ENCODE data around the gene MTHFD2L. TPM values are rescaled to one million over a fixed set of nuclear protein-coding genes. Genes with fewer than 3 reads are reported as not detected.

MTHFD2L gene
- total and polyA plus RNA-seq, 10 of the 15 experiments (the other 5 are each of a cell fraction or from before 2014, with no cell fraction given): 4.8 to 25.4 (median 14.4) TPM

GRCh38 chr4:74311696-74312313 lies 153.9 kb downstream of the MTHFD2L start:
- RAD21 ChIA-PET (ENCODE audit: unreplicated experiment): interaction anchor here (1.0 to 2.0 kb wide), 5 partner anchors 82 to 123 kb away, joined by 3 to 7 read pairs (median 6); no protein-coding TSS in a partner anchor
- Histone ChIP-seq H3K4me1 (ENCODE audit: control insufficient read depth, insufficient read depth, low read length) (peaks cover 9% of the 10 kb centered on the region), H4K20me1 (ENCODE audit: control insufficient read depth, insufficient read depth) (no peaks in the 10 kb centered on the region), H3K27ac (ENCODE audit: control insufficient read depth, insufficient read depth) (no peak overlapping the region), H3K4me3 (no peak overlapping the region), H3K27me3 (replicated peaks in 1 of 2; ENCODE audit: control insufficient read depth in 2 of 2, insufficient read depth in 2 of 2, low read length in 1 of 2) (no peaks in the 10 kb centered on the region), H3K9ac (ENCODE audit: control insufficient read depth, insufficient read depth, low read length) (no peak overlapping the region), H3K36me3 (ENCODE audit: control insufficient read depth in 2 of 2, insufficient read depth in 2 of 2, low read length in 1 of 2) (no peaks in the 10 kb centered on the region), H3K9me3 (replicated peaks; ENCODE audit: control insufficient read depth, insufficient read depth, low read length) (no peaks in the 10 kb centered on the region), H3K4me2 (ENCODE audit: control insufficient read depth, insufficient read depth) (no peak overlapping the region), H2AFZ (ENCODE audit: control insufficient read depth, low read depth, low read length) (no peak overlapping the region), H3K79me2 (ENCODE audit: control insufficient read depth, insufficient read depth, low read length) (no peaks in the 10 kb centered on the region)
- intact Hi-C loops (cut with micrococcal nuclease; ENCODE audit: unreplicated experiment): loop anchor here (1.0 kb wide), 2 partner anchors 84 to 123 kb away; no protein-coding TSS in a partner anchor
- POLR2A ChIA-PET: no interaction called here
- in situ Hi-C loops (cut with MboI): loop anchor here (5.0 kb wide), 1 partner anchor 120 kb away; no protein-coding TSS in a partner anchor
- TF ChIP-seq RAD21 (IDR thresholded peaks at IDR 0.05; ENCODE audit: insufficient read depth, low read depth, low read length): peak; percentile 84
- 0 out of 2 replicates have a peak, but pooled peaks have one; percentile 12 for TF ChIP-seq ZNF592 (IDR thresholded peaks at IDR 0.05)
- peak; percentile 76; the same call in 1 of the 2 replicates for TF ChIP-seq SMC3 (IDR thresholded peaks at IDR 0.05; ENCODE audit: borderline replicate concordance, low read length)
- peak; percentile 39 to 76 (median 68); a peak in 5 of 6 replicates for TF ChIP-seq CTCF (IDR thresholded peaks at IDR 0.05 in 2 of 3, conservative IDR thresholded peaks at IDR 0.05 in 1 of 3; ENCODE audit: control insufficient read depth in 2 of 3, extremely low read depth in 1 of 3, insufficient read depth in 1 of 3, low read depth in 3 of 3, low read length in 3 of 3)
- TF ChIP-seq E4F1 (IDR thresholded peaks at IDR 0.05; ENCODE audit: borderline replicate concordance, partially characterized antibody): no peak
- BruUV-seq (replicated peaks): no TSS peak
- WGBS (ENCODE audit: insufficient coverage, insufficient replicate concordance, low lambda C conversion rate, missing lambda C conversion rate): 18% methylated on average over 4 of the region's 4 CpGs
- SMC1A ChIA-PET (ENCODE audit: uncharacterized antibody, unreplicated experiment): interaction anchor here (0.9 to 2.1 kb wide), 7 partner anchors 8 to 135 kb away, joined by 3 to 20 read pairs (median 4); no protein-coding TSS in a partner anchor
- ATAC-seq (peak; percentile 77), DNase-seq (ENCODE audit: low read depth, low spot score) (peak; percentile 13), FAIRE-seq (peak; percentile 65)
- CTCF ChIA-PET: interaction anchor here (0.8 to 7.1 kb wide), 8 partner anchors 81 to 131 kb away, joined by 3 to 55 read pairs (median 4); no protein-coding TSS in a partner anchor
